Measurements from ENCODE around the gene FBXW5.

FBXW5 gene

GRCh38 chr9:136960212-136960937 is 15.8 kb upstream of the FBXW5 start:
- no peak for DNase-seq

- no peak for DNase-seq
These were observed 14.6 kb upstream of the FBXW5 start for GRCh38 chr9:136958898-136959850.

GRCh38 chr9:136958473-136958872 is 13.9 kb upstream of the FBXW5 start:
- no peak for DNase-seq

DNA sequence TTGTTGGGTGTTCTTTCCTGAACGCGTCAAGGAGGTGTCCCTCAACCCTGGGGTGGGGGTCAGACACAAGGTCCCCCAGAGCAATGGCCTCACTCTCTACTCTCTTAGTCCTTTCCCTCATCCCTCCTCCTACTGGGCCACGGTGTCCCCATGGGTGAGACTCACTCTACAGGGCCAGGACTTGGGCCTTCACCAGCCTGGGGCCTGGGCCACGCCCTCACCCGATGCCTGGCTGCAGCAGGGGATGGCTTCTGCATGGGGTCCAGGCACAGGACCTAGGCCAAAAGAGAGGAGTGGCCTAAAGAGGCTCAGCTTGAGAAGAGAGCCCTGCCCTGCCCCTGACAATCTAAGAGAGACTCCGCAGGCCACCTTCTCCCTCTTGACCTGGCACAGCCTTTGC is 13.4 kb upstream of the FBXW5 start:
- DNase-seq, result no peak

- DNase-seq, result no peak
These were observed 12.9 kb upstream of the FBXW5 start for GRCh38 chr9:136957461-136957860.

- no peak for DNase-seq
These were observed 12.1 kb upstream of the FBXW5 start for GRCh38 chr9:136956604-136957003.

DNA sequence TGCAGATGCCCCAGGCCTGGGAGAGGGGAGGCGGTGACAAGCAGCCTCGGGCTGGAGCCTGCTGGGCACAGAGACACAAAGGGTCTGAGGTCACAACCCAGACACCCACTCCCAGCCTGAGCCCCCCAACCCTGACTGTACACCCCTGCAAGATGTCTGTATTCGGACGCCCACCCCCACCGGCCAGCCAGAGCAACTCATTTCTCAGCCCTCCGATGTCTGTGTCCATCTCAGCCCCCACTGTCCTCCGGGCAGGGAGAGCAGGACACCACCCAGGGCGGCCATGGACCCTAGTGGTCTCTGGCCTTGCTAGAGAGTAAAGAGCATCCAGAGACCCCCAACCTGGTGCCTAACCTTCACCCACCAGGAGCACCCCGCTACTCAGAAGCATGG is 11.4 kb upstream of the FBXW5 start:
- DNase-seq, result no peak

- no peak for DNase-seq
These were observed 10.8 kb upstream of the FBXW5 start for GRCh38 chr9:136955202-136955942.

DNA sequence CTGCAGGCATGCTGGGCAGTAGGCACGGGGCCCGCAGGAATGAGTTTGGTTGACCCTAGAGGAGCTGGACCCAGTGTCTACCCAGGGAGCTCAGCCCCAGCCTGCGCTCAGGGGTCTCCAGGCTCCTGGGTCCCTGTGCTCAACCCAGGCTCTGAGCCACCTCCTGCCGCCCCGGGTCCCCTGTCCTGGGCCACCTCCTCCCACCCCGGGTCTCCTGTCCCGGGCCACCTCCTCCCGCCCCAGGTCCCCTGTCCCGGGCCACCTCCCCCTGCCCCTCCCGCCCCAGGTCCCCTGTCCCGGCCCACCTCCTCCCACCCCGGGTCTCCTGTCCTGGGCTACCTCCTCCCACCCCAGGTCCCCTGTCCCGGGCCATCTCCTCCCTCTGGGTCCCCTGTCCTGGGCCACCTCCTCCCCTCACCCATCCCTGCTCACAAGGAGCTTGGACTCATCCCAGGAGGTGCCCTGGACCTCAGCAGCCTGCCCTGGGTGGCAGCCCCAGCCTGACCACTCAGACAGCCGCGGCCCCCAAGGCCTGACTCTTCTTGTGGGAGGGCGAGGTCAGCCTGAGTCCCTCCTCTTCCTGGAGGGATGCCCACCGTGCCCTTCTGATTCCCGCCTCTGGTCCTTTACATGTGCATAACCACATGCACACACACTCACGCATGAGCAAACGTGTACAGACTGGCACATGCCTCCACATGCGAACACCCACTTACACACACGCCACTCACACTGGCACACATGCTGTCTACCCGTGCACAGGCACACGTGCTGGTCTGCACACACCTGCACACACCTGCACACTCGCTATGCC is 9.9 kb upstream of the FBXW5 start:
- no peak for DNase-seq

GRCh38 chr9:136953771-136954269 is 9.3 kb upstream of the FBXW5 start:
- DNase-seq, result no peak

DNA sequence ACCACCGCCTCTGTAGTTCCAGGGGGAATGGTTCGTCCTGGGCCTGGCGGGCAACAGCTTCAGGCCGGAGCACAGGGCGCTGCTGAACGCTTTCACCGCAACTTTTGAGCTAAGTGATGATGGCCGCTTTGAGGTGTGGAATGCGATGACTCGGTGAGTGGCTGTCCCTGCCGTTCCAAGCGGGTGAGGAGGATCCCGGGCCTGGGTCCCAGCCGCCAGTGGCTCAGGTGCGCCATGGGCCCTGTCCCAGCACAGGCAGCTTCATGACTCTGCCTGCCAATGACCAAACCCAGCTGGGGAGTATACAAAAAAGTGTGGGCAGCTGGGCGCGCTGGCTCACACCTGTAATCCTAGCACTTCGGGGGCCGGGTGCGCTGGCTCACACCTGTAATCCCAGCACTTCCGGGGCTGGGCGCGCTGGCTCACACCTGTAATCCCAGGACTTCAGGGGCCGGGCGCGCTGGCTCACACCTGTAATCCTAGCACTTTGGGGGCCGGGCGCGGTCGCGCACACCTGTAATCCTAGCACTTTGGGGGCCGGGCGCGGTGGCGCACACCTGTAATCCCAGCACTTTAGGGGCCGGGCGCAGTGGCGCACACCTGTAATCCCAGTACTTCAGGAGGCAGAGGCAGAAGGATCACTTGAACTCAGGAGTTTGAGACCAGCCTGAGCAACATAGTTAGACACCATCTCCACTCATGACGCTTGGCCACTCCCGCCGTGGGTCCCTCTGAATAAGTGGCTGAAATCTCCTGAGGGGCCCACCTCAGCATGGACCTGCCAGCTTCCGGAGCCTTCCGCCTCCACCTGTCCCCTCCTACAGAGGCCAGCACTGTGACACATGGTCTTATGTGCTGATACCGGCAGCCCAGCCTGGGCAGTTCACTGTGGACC is 8.6 kb upstream of the FBXW5 start:
- no peak for DNase-seq

GRCh38 chr9:136952321-136952850 is 7.8 kb upstream of the FBXW5 start:
- peak; percentile 33 for DNase-seq

DNA sequence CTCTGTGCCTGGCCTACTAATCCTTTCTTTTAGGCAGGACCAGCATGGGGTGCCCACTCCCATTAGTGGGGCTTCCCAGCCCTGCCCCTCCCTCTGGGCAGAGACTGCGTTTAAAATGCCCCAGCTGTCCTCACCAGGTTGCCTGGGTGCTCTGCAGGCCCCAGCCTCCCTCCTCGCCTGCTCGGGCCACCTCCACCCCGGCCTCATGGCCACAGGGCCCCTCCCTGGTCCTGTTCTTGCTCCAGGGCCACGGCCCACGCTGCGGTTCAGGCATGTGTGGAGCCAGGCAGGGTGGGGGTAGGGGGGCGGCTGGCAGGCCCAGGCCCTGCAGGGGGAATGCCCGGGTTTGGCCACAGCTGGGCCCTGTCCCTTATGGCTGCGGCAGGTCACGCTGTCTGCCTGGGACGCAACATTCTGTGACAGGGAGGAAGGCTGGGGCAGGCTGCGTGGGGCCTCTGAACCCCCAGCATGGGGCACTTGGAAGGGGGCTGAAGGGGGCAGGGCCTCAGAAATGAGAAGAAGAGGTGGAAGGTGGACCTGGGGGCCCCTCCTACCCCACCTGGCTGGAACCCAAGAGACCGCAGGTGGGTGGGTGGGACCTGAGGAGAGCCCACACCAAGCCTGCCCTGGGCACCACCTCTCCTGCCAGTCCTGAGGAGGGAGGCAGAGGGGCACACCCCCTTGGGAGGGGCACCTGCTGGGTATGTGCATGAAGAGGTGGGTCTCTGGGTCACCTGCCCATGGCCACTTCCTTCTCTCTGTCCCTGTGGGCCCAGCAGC is 7.2 kb upstream of the FBXW5 start, which contains the start of gene LCN12:
Gene LCN12, plus strand, starts transcription at position 733 of the 780 bp plus-strand sequence. CDS start 55 bp downstream, outside the sequence.
- DNase-seq, result no peak

GRCh38 chr9:136950656-136951276 is 6.2 kb upstream of the FBXW5 start:
- no peak for DNase-seq

- DNase-seq, result peak; percentile 94
These were observed 5.5 kb upstream of the FBXW5 start for GRCh38 chr9:136949817-136950655.

- no peak for DNase-seq
These were observed 4.8 kb upstream of the FBXW5 start for GRCh38 chr9:136949239-136949816.

GRCh38 chr9:136947955-136948510 is 3.5 kb upstream of the FBXW5 start:
- no peak for DNase-seq
